OCI-LY1 (cell line): ENCODE results near the gene IMPDH2.

ENCODE experiments used
- H2AFZ ChIP-seq: fragments of 200-600 bp; sonication (generic), shearing (Covaris generic); 2 replicates; pipeline ENCODE4 v1.6.0; 2014; ENCODE audit warnings: antibody characterized with exemption, mild to moderate bottlenecking, low read length
- H3F3A ChIP-seq: fragments of 200-600 bp; sonication (generic), shearing (Covaris generic); 2 replicates; pipeline ENCODE4 v1.6.0; 2014; ENCODE audit warnings: mild to moderate bottlenecking, antibody characterized with exemption, low read length, moderate library complexity; ENCODE audit not compliant: insufficient read depth
- H3K27ac ChIP-seq: fragments of 200-600 bp; sonication (generic); 2 replicates; pipeline ENCODE4 v1.5.1; 2014; ENCODE audit warnings: low read length, mixed run types, mild to moderate bottlenecking, low read depth; ENCODE audit not compliant: poor library complexity, severe bottlenecking
- H3K27me3 ChIP-seq: fragments of 200-600 bp; sonication (generic); 2 replicates; pipeline ENCODE4 v1.6.0; 2014; ENCODE audit warnings: antibody characterized with exemption, mild to moderate bottlenecking, low read length, moderate library complexity; ENCODE audit not compliant: insufficient read depth
- H3K36me3 ChIP-seq: fragments of 200-600 bp; sonication (generic); 2 replicates; pipeline ENCODE4 v1.6.1; 2014; ENCODE audit warnings: mild to moderate bottlenecking, antibody characterized with exemption, low read length, moderate library complexity, mixed read lengths; ENCODE audit not compliant: insufficient read depth
- H3K4me1 ChIP-seq: fragments of 200-600 bp; sonication (generic); 2 replicates; pipeline ENCODE4 v1.5.1; 2014; ENCODE audit warnings: mild to moderate bottlenecking, low read length, moderate library complexity; ENCODE audit not compliant: insufficient read depth, severe bottlenecking
- H3K4me2 ChIP-seq: fragments of 200-600 bp; sonication (generic), shearing (Covaris generic); 2 replicates; pipeline ENCODE4 v1.6.1; 2014; ENCODE audit warnings: low read length
- H3K4me3 ChIP-seq: fragments of 200-600 bp; sonication (generic); 2 replicates; pipeline ENCODE4 v1.5.1; 2014; ENCODE audit warnings: low read length, low read depth, mild to moderate bottlenecking, mixed read lengths; ENCODE audit not compliant: poor library complexity, severe bottlenecking
- H3K79me2 ChIP-seq: fragments of 200-600 bp; shearing (Covaris generic); 2 replicates; pipeline ENCODE4 v1.6.1; 2016; ENCODE audit warnings: mixed run types, low read length, mixed read lengths; ENCODE audit not compliant: insufficient read depth
- H3K9ac ChIP-seq: fragments of 200-600 bp; sonication (generic), shearing (Covaris generic); 2 replicates; pipeline ENCODE4 v1.6.1; 2014; ENCODE audit warnings: mild to moderate bottlenecking, low read length, mixed read lengths
- H3K9me2 ChIP-seq: fragments of 200-600 bp; sonication (generic), shearing (Covaris generic); 2 replicates; pipeline ENCODE4 v1.6.1; 2014; ENCODE audit warnings: low read depth, mild to moderate bottlenecking, low read length, mixed read lengths
- H3K9me3 ChIP-seq: fragments of 200-600 bp; shearing (Covaris generic); 2 replicates; pipeline ENCODE4 v1.6.1; 2014; ENCODE audit warnings: low read length, mixed read lengths
- H4K20me1 ChIP-seq: fragments of 200-600 bp; sonication (generic), shearing (Covaris generic); 2 replicates; pipeline ENCODE4 v1.6.0; 2016; ENCODE audit warnings: mild to moderate bottlenecking, low read length; ENCODE audit not compliant: insufficient read depth
- EZH2 ChIP-seq: fragments of 200-600 bp; sonication (generic), shearing (Covaris generic); IDR thresholded peaks from 2 replicates; pipeline ENCODE4 v1.8.0; 2017; ENCODE audit warnings: borderline replicate concordance, mixed run types, mild to moderate bottlenecking, antibody characterized with exemption, low read length, moderate library complexity, mixed read lengths
- TF ChIP-seq, protein P1 (sequence below): fragments of 200-600 bp; sonication (generic), shearing (Covaris generic); IDR thresholded peaks from 2 replicates; pipeline ENCODE4 v1.5.1; 2017; ENCODE audit warnings: mild to moderate bottlenecking, antibody characterized with exemption, low read length, moderate library complexity, mixed read lengths

IMPDH2 gene

DNA sequence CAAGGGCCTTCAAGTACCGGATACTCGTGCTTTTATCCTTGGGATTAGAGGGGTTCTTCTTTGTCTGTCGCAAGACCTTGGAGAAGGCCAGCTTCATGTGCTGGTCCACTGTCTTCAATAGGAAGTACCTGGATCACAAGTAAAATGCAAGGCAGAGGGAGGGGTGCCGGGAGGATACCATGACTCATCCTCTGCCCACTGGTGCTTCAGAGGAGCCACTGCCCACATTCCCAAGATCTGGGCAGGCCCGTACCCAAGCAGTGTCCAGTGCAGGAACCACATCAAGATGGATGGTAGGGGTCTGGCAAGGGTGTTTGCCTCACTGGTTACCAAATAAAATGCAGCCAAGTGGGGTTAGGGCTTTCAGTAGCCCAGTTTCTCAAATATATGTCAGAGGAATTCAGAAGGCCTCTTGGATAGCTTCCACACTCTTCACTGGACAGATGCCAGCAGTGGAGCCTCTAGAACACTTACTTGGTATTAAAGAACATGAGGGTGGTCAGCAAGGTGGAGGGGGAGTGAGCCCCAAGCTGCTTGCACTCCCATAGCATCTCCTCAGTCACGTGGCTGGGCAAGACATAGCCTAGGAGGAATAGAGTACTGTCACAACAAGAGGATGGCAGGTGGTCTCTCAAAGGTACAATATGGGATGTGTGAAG lies 3.6 kb upstream of the IMPDH2 start:
- H3K9me3 ChIP-seq: no peaks in the 10 kb centered on the region
- no peak overlapping the region for H3K9ac ChIP-seq
- no peak overlapping the region for H3K4me2 ChIP-seq
- H3K27ac ChIP-seq: no peak overlapping the region
- no peak overlapping the region for H2AFZ ChIP-seq
- H3F3A ChIP-seq: 0 out of 2 replicates have a peak, but pooled peaks cover 2% of the 10 kb centered on the region
- H3K9me2 ChIP-seq: no peaks in the 10 kb centered on the region
- no peaks in the 10 kb centered on the region for H4K20me1 ChIP-seq
- H3K79me2 ChIP-seq: no peaks in the 10 kb centered on the region
- TF ChIP-seq, protein P1, sequence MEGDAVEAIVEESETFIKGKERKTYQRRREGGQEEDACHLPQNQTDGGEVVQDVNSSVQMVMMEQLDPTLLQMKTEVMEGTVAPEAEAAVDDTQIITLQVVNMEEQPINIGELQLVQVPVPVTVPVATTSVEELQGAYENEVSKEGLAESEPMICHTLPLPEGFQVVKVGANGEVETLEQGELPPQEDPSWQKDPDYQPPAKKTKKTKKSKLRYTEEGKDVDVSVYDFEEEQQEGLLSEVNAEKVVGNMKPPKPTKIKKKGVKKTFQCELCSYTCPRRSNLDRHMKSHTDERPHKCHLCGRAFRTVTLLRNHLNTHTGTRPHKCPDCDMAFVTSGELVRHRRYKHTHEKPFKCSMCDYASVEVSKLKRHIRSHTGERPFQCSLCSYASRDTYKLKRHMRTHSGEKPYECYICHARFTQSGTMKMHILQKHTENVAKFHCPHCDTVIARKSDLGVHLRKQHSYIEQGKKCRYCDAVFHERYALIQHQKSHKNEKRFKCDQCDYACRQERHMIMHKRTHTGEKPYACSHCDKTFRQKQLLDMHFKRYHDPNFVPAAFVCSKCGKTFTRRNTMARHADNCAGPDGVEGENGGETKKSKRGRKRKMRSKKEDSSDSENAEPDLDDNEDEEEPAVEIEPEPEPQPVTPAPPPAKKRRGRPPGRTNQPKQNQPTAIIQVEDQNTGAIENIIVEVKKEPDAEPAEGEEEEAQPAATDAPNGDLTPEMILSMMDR: no peak
- no peak for TF ChIP-seq EZH2
- H3K36me3 ChIP-seq: peaks cover 82% of the 10 kb centered on the region
- H3K4me1 ChIP-seq: peaks cover 14% of the 10 kb centered on the region
- no peaks in the 10 kb centered on the region for H3K27me3 ChIP-seq
- no peak overlapping the region for H3K4me3 ChIP-seq

DNA sequence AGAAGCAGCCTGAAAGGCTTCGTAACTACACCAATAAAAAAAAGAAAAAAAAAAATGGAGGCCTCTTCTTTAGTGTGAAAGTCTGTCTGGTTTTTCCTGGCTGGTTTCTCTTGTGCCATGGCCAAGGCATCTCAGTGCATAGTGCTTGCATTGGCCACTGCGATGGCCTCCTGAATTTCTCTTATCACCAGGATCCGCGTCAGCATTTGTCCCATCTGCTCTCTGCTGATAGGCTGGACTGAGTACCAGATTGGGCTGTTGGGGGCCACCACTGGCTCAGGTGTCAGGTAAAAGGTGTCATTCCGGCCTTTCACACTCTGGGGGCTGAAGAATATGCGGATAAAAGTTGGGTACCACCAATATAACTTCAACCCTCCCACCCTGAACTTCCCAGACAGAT lies 1.1 kb upstream of the IMPDH2 start:
- no peaks in the 10 kb centered on the region for H3K79me2 ChIP-seq
- H3K36me3 ChIP-seq: peaks cover 87% of the 10 kb centered on the region
- no peak overlapping the region for H3K4me2 ChIP-seq
- H3K9me2 ChIP-seq: no peaks in the 10 kb centered on the region
- no peaks in the 10 kb centered on the region for H3K9me3 ChIP-seq
- H3K27ac ChIP-seq: no peak overlapping the region
- H2AFZ ChIP-seq: no peak overlapping the region
- no peaks in the 10 kb centered on the region for H4K20me1 ChIP-seq
- no peak overlapping the region for H3K9ac ChIP-seq
- 0 out of 2 replicates have a peak, but pooled peaks cover 2% of the 10 kb centered on the region for H3F3A ChIP-seq
- no peaks in the 10 kb centered on the region for H3K27me3 ChIP-seq
- peaks cover 34% of the 10 kb centered on the region for H3K4me1 ChIP-seq
- TF ChIP-seq, protein P1: no peak
- no peak for TF ChIP-seq EZH2
- no peak overlapping the region for H3K4me3 ChIP-seq

DNA sequence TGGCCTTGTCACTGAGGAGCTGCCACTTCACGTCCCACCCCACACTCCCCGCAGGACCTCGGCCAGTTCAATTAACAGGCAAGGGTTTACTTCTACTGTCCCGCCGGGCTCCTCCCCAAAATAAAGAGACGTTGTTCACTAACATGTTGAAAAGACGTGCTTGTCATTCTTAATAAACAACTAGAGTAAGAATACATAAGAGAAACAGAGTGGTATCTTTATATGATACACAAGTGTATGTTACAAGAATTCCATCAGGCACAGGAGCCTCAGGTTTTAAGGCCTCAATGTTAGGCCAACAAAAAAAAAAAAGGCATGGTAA lies 326 bp upstream of the IMPDH2 start:
- H3K9me2 ChIP-seq: no peaks in the 10 kb centered on the region
- H3K79me2 ChIP-seq: no peaks in the 10 kb centered on the region
- H3K27ac ChIP-seq: peak overlapping the region; percentile 33
- 0 out of 2 replicates have a peak, but pooled peaks cover 2% of the 10 kb centered on the region for H3F3A ChIP-seq
- peak overlapping the region; percentile 99 for H3K4me2 ChIP-seq
- H3K4me3 ChIP-seq: peak overlapping the region; percentile 84
- H4K20me1 ChIP-seq: no peaks in the 10 kb centered on the region
- no peak overlapping the region for H2AFZ ChIP-seq
- TF ChIP-seq EZH2: no peak
- TF ChIP-seq, protein P1: no peak
- peak overlapping the region; percentile 85; the same call in 1 of the 2 replicates for H3K9ac ChIP-seq
- no peaks in the 10 kb centered on the region for H3K27me3 ChIP-seq
- H3K4me1 ChIP-seq: peaks cover 41% of the 10 kb centered on the region
- no peaks in the 10 kb centered on the region for H3K9me3 ChIP-seq
- H3K36me3 ChIP-seq: peaks cover 87% of the 10 kb centered on the region
